ENCODE results near the gene LRRFIP1.
"Not testable (repeated sequence)": the region's sequence is repeated elsewhere in the genome, so short reads cannot be mapped to it uniquely, and the experiment has no call there.

The LRRFIP1 gene

GRCh38 chr2:237597196-237598145 lies 29.9 kb upstream of the LRRFIP1 start:
- DNase-seq (ENCODE audit: low read depth, low spot score) = no peak

- DNase-seq (ENCODE audit: low read depth, low spot score) = no peak
Measured at GRCh38 chr2:237598468-237599208, 28.7 kb upstream of the LRRFIP1 start.

- no peak for DNase-seq (ENCODE audit: low read depth, low spot score)
Measured at GRCh38 chr2:237599465-237600110, 27.8 kb upstream of the LRRFIP1 start.

GRCh38 chr2:237600205-237600846 lies 27.1 kb upstream of the LRRFIP1 start:
- DNase-seq (ENCODE audit: low read depth, low spot score) = no peak

- DNase-seq (ENCODE audit: low read depth, low spot score) = no peak
Measured at GRCh38 chr2:237601453-237602116, 25.8 kb upstream of the LRRFIP1 start.

GRCh38 chr2:237602409-237602808 lies 25.0 kb upstream of the LRRFIP1 start:
- no peak for DNase-seq (ENCODE audit: low read depth, low spot score)

- no peak for DNase-seq (ENCODE audit: low read depth, low spot score)
Measured at GRCh38 chr2:237603049-237603717, 24.2 kb upstream of the LRRFIP1 start.

GRCh38 chr2:237603718-237604362 lies 23.5 kb upstream of the LRRFIP1 start:
- peak; percentile 26 for DNase-seq (ENCODE audit: low read depth, low spot score)

GRCh38 chr2:237604391-237604790 lies 23.0 kb upstream of the LRRFIP1 start:
- no peak for DNase-seq (ENCODE audit: low read depth, low spot score)

GRCh38 chr2:237604960-237605359 lies 22.4 kb upstream of the LRRFIP1 start:
- DNase-seq (ENCODE audit: low read depth, low spot score) = no peak

- not testable (repeated sequence) for DNase-seq (ENCODE audit: low read depth, low spot score)
Measured at GRCh38 chr2:237606522-237606921, 20.9 kb upstream of the LRRFIP1 start.

GRCh38 chr2:237612527-237613357 lies 14.6 kb upstream of the LRRFIP1 start:
- DNase-seq (ENCODE audit: low read depth, low spot score) = no peak

GRCh38 chr2:237613679-237614078 lies 13.7 kb upstream of the LRRFIP1 start:
- DNase-seq (ENCODE audit: low read depth, low spot score) = no peak

- DNase-seq (ENCODE audit: low read depth, low spot score) = no peak
Measured at GRCh38 chr2:237614151-237614720, 13.2 kb upstream of the LRRFIP1 start.

- no peak for DNase-seq (ENCODE audit: low read depth, low spot score)
Measured at GRCh38 chr2:237615631-237616249, 11.6 kb upstream of the LRRFIP1 start.

GRCh38 chr2:237616373-237616733 lies 11.0 kb upstream of the LRRFIP1 start:
- no peak for DNase-seq (ENCODE audit: low read depth, low spot score)

- no peak for DNase-seq (ENCODE audit: low read depth, low spot score)
Measured at GRCh38 chr2:237616734-237617586, 10.4 kb upstream of the LRRFIP1 start.

Measured in activated CD4-positive, CD25-positive, alpha-beta regulatory T cell treated with anti-CD3 and anti-CD28 coated beads, Interleukin-2, amount 50 U/mL, for 16 hours (primary cell).